ENCODE measurements around the gene FAM193B.

The FAM193B gene

GRCh38 chr5:177527595-177527994 lies 26.8 kb downstream of the FAM193B start:
- no peak overlapping the region for H3K4me3 ChIP-seq (ENCODE audit: low read length)
- no peaks in the 10 kb centered on the region for H3K27me3 ChIP-seq (ENCODE audit: insufficient read depth, low read length)
- no peaks in the 10 kb centered on the region for H3K4me1 ChIP-seq (ENCODE audit: insufficient read depth, low read length)
- H2AFZ ChIP-seq (ENCODE audit: low read depth, low read length), result no peak overlapping the region
- H3K36me3 ChIP-seq (ENCODE audit: insufficient read depth, low read length), result peaks cover 84% of the 10 kb centered on the region
- H3K9me3 ChIP-seq (ENCODE audit: low read length), result no peaks in the 10 kb centered on the region

- peaks cover 77% of the 10 kb centered on the region for H3K36me3 ChIP-seq (ENCODE audit: insufficient read depth, low read length)
- H3K27me3 ChIP-seq (ENCODE audit: insufficient read depth, low read length), result no peaks in the 10 kb centered on the region
- H2AFZ ChIP-seq (ENCODE audit: low read depth, low read length), result no peak overlapping the region
- no peaks in the 10 kb centered on the region for H3K9me3 ChIP-seq (ENCODE audit: low read length)
- no peak overlapping the region for H3K4me3 ChIP-seq (ENCODE audit: low read length)
- no peaks in the 10 kb centered on the region for H3K4me1 ChIP-seq (ENCODE audit: insufficient read depth, low read length)
These were observed 27.6 kb downstream of the FAM193B start for GRCh38 chr5:177526791-177527190.

- Histone ChIP-seq H3K36me3 (ENCODE audit: insufficient read depth, low read length) (peaks cover 79% of the 10 kb centered on the region), H3K4me3 (ENCODE audit: low read length) (no peak overlapping the region), H3K4me1 (ENCODE audit: insufficient read depth, low read length) (no peaks in the 10 kb centered on the region), H3K27me3 (ENCODE audit: insufficient read depth, low read length) (no peaks in the 10 kb centered on the region), H3K9me3 (ENCODE audit: low read length) (no peaks in the 10 kb centered on the region), H2AFZ (ENCODE audit: low read depth, low read length) (no peak overlapping the region)
These were observed 28.2 kb downstream of the FAM193B start for GRCh38 chr5:177526191-177526590.

- H2AFZ ChIP-seq (ENCODE audit: low read depth, low read length), result no peak overlapping the region
- no peak overlapping the region for H3K4me3 ChIP-seq (ENCODE audit: low read length)
- H3K27me3 ChIP-seq (ENCODE audit: insufficient read depth, low read length), result no peaks in the 10 kb centered on the region
- H3K9me3 ChIP-seq (ENCODE audit: low read length), result no peaks in the 10 kb centered on the region
- peaks cover 79% of the 10 kb centered on the region for H3K36me3 ChIP-seq (ENCODE audit: insufficient read depth, low read length)
- H3K4me1 ChIP-seq (ENCODE audit: insufficient read depth, low read length), result no peaks in the 10 kb centered on the region
These were observed 29.3 kb downstream of the FAM193B start for GRCh38 chr5:177524941-177525655.

- no peaks in the 10 kb centered on the region for H3K9me3 ChIP-seq (ENCODE audit: low read length)
- H2AFZ ChIP-seq (ENCODE audit: low read depth, low read length), result no peak overlapping the region
- H3K4me1 ChIP-seq (ENCODE audit: insufficient read depth, low read length), result no peaks in the 10 kb centered on the region
- H3K36me3 ChIP-seq (ENCODE audit: insufficient read depth, low read length), result peaks cover 79% of the 10 kb centered on the region
- no peaks in the 10 kb centered on the region for H3K27me3 ChIP-seq (ENCODE audit: insufficient read depth, low read length)
- H3K4me3 ChIP-seq (ENCODE audit: low read length), result no peak overlapping the region
These were observed 29.8 kb downstream of the FAM193B start for GRCh38 chr5:177524539-177524900.

- Histone ChIP-seq H3K36me3 (ENCODE audit: insufficient read depth, low read length) (peaks cover 78% of the 10 kb centered on the region), H2AFZ (ENCODE audit: low read depth, low read length) (no peak overlapping the region), H3K27me3 (ENCODE audit: insufficient read depth, low read length) (no peaks in the 10 kb centered on the region), H3K4me1 (ENCODE audit: insufficient read depth, low read length) (no peaks in the 10 kb centered on the region), H3K9me3 (ENCODE audit: low read length) (no peaks in the 10 kb centered on the region), H3K4me3 (ENCODE audit: low read length) (no peak overlapping the region)
These were observed 30.4 kb downstream of the FAM193B start for GRCh38 chr5:177523711-177524538.

GRCh38 chr5:177520916-177521513 lies 33.3 kb downstream of the FAM193B start:
- H2AFZ ChIP-seq (ENCODE audit: low read depth, low read length), result no peak overlapping the region
- peaks cover 4% of the 10 kb centered on the region for H3K4me1 ChIP-seq (ENCODE audit: insufficient read depth, low read length)
- H3K9me3 ChIP-seq (ENCODE audit: low read length), result no peaks in the 10 kb centered on the region
- peaks cover 54% of the 10 kb centered on the region for H3K36me3 ChIP-seq (ENCODE audit: insufficient read depth, low read length)
- no peaks in the 10 kb centered on the region for H3K27me3 ChIP-seq (ENCODE audit: insufficient read depth, low read length)
- no peak overlapping the region for H3K4me3 ChIP-seq (ENCODE audit: low read length)

- Histone ChIP-seq H3K36me3 (ENCODE audit: insufficient read depth, low read length) (peaks cover 54% of the 10 kb centered on the region), H3K4me1 (ENCODE audit: insufficient read depth, low read length) (peaks cover 11% of the 10 kb centered on the region), H3K4me3 (ENCODE audit: low read length) (no peak overlapping the region), H3K9me3 (ENCODE audit: low read length) (no peaks in the 10 kb centered on the region), H3K27me3 (ENCODE audit: insufficient read depth, low read length) (no peaks in the 10 kb centered on the region), H2AFZ (ENCODE audit: low read depth, low read length) (no peak overlapping the region)
These were observed 34.1 kb downstream of the FAM193B start for GRCh38 chr5:177520271-177520670.

GRCh38 chr5:177519463-177520235 lies 34.7 kb downstream of the FAM193B start:
- H3K36me3 ChIP-seq (ENCODE audit: insufficient read depth, low read length), result peaks cover 54% of the 10 kb centered on the region
- no peaks in the 10 kb centered on the region for H3K9me3 ChIP-seq (ENCODE audit: low read length)

GRCh38 chr5:177516601-177517568 lies 37.5 kb downstream of the FAM193B start, which contains the start of gene DDX41:
Gene DDX41 (minus strand): TSS chr5:177516961. CDS start chr5:177516945, 16 bp downstream.
- Histone ChIP-seq H3K27me3 (ENCODE audit: insufficient read depth, low read length) (no peaks in the 10 kb centered on the region), H2AFZ (ENCODE audit: low read depth, low read length) (peak within 1 kb of the TSS; percentile 21), H3K4me1 (ENCODE audit: insufficient read depth, low read length) (peaks cover 11% of the 10 kb centered on the region), H3K9me3 (ENCODE audit: low read length) (no peaks in the 10 kb centered on the region), H3K4me3 (ENCODE audit: low read length) (peak within 1 kb of the TSS; percentile 86), H3K36me3 (ENCODE audit: insufficient read depth, low read length) (peaks cover 67% of the 10 kb centered on the region)

More at GRCh38 chr5:177519463-177520235, 34.7 kb downstream of the FAM193B start:
- peaks cover 11% of the 10 kb centered on the region for H3K4me1 ChIP-seq (ENCODE audit: insufficient read depth, low read length)
- no peak overlapping the region for H3K4me3 ChIP-seq (ENCODE audit: low read length)
- no peak overlapping the region for H2AFZ ChIP-seq (ENCODE audit: low read depth, low read length)
- H3K27me3 ChIP-seq (ENCODE audit: insufficient read depth, low read length), result no peaks in the 10 kb centered on the region

GRCh38 chr5:177515580-177515979 lies 38.8 kb downstream of the FAM193B start:
- Histone ChIP-seq H3K27me3 (ENCODE audit: insufficient read depth, low read length) (no peaks in the 10 kb centered on the region), H3K36me3 (ENCODE audit: insufficient read depth, low read length) (peaks cover 67% of the 10 kb centered on the region), H3K4me1 (ENCODE audit: insufficient read depth, low read length) (peaks cover 11% of the 10 kb centered on the region), H3K9me3 (ENCODE audit: low read length) (no peaks in the 10 kb centered on the region), H3K4me3 (ENCODE audit: low read length) (peak overlapping the region; percentile 86), H2AFZ (ENCODE audit: low read depth, low read length) (no peak overlapping the region)

GRCh38 chr5:177514541-177514940 lies 39.8 kb downstream of the FAM193B start:
- Histone ChIP-seq H3K4me3 (ENCODE audit: low read length) (no peak overlapping the region), H3K36me3 (ENCODE audit: insufficient read depth, low read length) (peaks cover 64% of the 10 kb centered on the region), H3K27me3 (ENCODE audit: insufficient read depth, low read length) (no peaks in the 10 kb centered on the region), H3K4me1 (ENCODE audit: insufficient read depth, low read length) (peaks cover 11% of the 10 kb centered on the region), H3K9me3 (ENCODE audit: low read length) (no peaks in the 10 kb centered on the region), H2AFZ (ENCODE audit: low read depth, low read length) (no peak overlapping the region)

All from neuron (in vitro differentiated cells).